A549 (cell line): ENCODE measurements around the gene SUPT3H.

Source experiments
- ELK1 ChIP-seq: fragments of 150-350 bp; IDR thresholded peaks from 2 replicates; pipeline ENCODE4 v1.6.1; 2014; ENCODE audit warnings: low read depth, mild to moderate bottlenecking, low read length
- EP300 ChIP-seq, 2 experiments: fragments of >200 bp; sonication (Bioruptor Twin); formaldehyde crosslinking; IDR thresholded peaks; 2 replicates in 1 of 2; 3 replicates in 1 of 2; pipeline ENCODE4 v1.6.1; 2016 to 2017
- REST ChIP-seq: fragments of 200-600 bp; sonication (generic); IDR thresholded peaks from 2 replicates; pipeline ENCODE4 v1.6.1; 2016; ENCODE audit warnings: antibody characterized with exemption, mild to moderate bottlenecking, moderate library complexity

- TF ChIP-seq EP300 (IDR thresholded peaks at IDR 0.05) (no peak), ELK1 (no peak), REST (no peak)
These were observed 78.6 kb downstream of the SUPT3H start for GRCh38 chr6:45299096-45299581.
